Measurements from ENCODE around the gene PIK3CD. TPM values are rescaled to one million over a fixed set of nuclear protein-coding genes. Genes with fewer than 3 reads are reported as not detected.

The PIK3CD gene
- total and polyA plus RNA-seq, 2 of the 4 experiments (the other 2 are of a cell fraction), result 5.0 to 12.1 TPM

DNA sequence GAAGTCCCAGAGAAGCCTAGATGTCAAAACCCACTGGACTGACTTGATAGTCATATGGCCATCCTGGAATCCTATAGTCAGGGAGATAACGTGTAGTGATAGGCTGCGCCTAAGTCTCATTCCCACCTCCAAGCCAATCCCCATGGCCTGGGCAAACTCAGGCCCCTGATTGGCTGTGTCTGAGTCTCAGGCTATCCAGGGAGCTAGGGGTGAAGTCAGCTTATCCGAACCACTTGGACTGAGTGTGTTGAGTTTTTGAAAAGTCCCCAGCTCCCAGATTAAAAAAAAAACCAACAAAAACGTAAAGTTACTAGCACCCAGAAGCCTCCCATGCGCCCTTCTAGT lies 51.6 kb downstream of the PIK3CD start:
- Histone ChIP-seq H4K5ac (ENCODE audit: low read depth, low read length) (no peak overlapping the region), H3K9ac (ENCODE audit: low read depth, low read length) (no peak overlapping the region)

More for the DNA sequence above, 51.6 kb downstream of the PIK3CD start:
- no peak overlapping the region for H4K8ac ChIP-seq (ENCODE audit: low read depth in 2 of 2, low read length in 2 of 2)
- H3K27ac ChIP-seq (ENCODE audit: insufficient read depth, low read length), result no peak overlapping the region
- H3K9me1 ChIP-seq (ENCODE audit: insufficient read depth, low read length), result peaks cover 20% of the 10 kb centered on the region
- ChIA-PET CTCF (no interaction called here), POLR2A (ENCODE audit: unreplicated experiment) (no interaction called here)
- H4K91ac ChIP-seq (ENCODE audit: insufficient read depth, low read depth, low read length), result no peak overlapping the region
- no peak overlapping the region for H3K4me2 ChIP-seq (ENCODE audit: low read depth, low read length)
- no peaks in the 10 kb centered on the region for H3K36me3 ChIP-seq (ENCODE audit: control insufficient read depth, insufficient read depth, low read length)
- H2AK5ac ChIP-seq (ENCODE audit: low read depth, low read length), result no peak overlapping the region; the same call in 1 of the 2 replicates
- H3K4me3 ChIP-seq (ENCODE audit: insufficient read depth, low read depth, low read length), result no peak overlapping the region
- no peaks in the 10 kb centered on the region for H3K27me3 ChIP-seq (ENCODE audit: control insufficient read depth, insufficient read depth, low read length)
- H2AK9ac ChIP-seq (replicated peaks; ENCODE audit: low read depth, low read length, poor library complexity), result no peak overlapping the region
- intact Hi-C loops (cut with micrococcal nuclease), result no loop called here
- H3K14ac ChIP-seq (replicated peaks; ENCODE audit: low read depth, low read length), result no peak overlapping the region
- H4K20me1 ChIP-seq (ENCODE audit: insufficient read depth, low read length), result peaks cover 6% of the 10 kb centered on the region; the same call in 1 of the 2 replicates
- whole genome bisulfite sequencing, 2 experiments (ENCODE audit: extremely low coverage in 2 of 2, insufficient read length in 1 of 2), result no CpG with 5 or more reads among the region's 5 CpGs
- H2BK5ac ChIP-seq (ENCODE audit: low read depth, low read length, poor library complexity, severe bottlenecking), result no peak overlapping the region
- H3K9me3 ChIP-seq (ENCODE audit: control insufficient read depth, insufficient read depth, low read length), result no peaks in the 10 kb centered on the region
- H2BK20ac ChIP-seq (ENCODE audit: low read depth, low read length), result 0 out of 2 replicates have a peak overlapping the region, but pooled peaks have one; percentile 3
- H3K56ac ChIP-seq (ENCODE audit: extremely low read depth, insufficient read depth, low read length), result no peak overlapping the region
- no peak for ATAC-seq (ENCODE audit: low read depth)
- no TSS peak for BruUV-seq (replicated peaks)
- in situ Hi-C loops (cut with MboI; ENCODE audit: low sequenced_read_pairs), result no loop called here
- H2AFZ ChIP-seq (replicated peaks; ENCODE audit: low read length, poor library complexity), result no peak overlapping the region
- TF ChIP-seq FOS (IDR thresholded peaks at IDR 0.05; ENCODE audit: low read depth, low read length) (no peak), NFE2L2 (IDR thresholded peaks at IDR 0.05; ENCODE audit: low read depth, low read length) (no peak), MAFK (IDR thresholded peaks at IDR 0.05; ENCODE audit: low read depth, low read length) (no peak), RFX5 (IDR thresholded peaks at IDR 0.05; ENCODE audit: low read depth, low read length) (no peak), MXI1 (IDR thresholded peaks at IDR 0.05; ENCODE audit: borderline replicate concordance, low read depth, low read length) (no peak), POLR2A (IDR thresholded peaks at IDR 0.05; ENCODE audit: low read depth, low read length) (no peak), RCOR1 (IDR thresholded peaks at IDR 0.05; ENCODE audit: insufficient replicate concordance, low read length) (no peak), SMC3 (IDR thresholded peaks at IDR 0.05; ENCODE audit: low read depth, low read length) (no peak), CEBPB (IDR thresholded peaks at IDR 0.05; ENCODE audit: low read depth, low read length) (no peak), CHD1 (IDR thresholded peaks at IDR 0.05; ENCODE audit: low read depth, low read length) (no peak), RAD21 (IDR thresholded peaks at IDR 0.05; ENCODE audit: low read length) (no peak)
- TF ChIP-seq, protein P1, sequence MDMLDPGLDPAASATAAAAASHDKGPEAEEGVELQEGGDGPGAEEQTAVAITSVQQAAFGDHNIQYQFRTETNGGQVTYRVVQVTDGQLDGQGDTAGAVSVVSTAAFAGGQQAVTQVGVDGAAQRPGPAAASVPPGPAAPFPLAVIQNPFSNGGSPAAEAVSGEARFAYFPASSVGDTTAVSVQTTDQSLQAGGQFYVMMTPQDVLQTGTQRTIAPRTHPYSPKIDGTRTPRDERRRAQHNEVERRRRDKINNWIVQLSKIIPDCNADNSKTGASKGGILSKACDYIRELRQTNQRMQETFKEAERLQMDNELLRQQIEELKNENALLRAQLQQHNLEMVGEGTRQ (IDR thresholded peaks at IDR 0.05; ENCODE audit: low read depth, low read length), result no peak
- TF ChIP-seq, protein P2, sequence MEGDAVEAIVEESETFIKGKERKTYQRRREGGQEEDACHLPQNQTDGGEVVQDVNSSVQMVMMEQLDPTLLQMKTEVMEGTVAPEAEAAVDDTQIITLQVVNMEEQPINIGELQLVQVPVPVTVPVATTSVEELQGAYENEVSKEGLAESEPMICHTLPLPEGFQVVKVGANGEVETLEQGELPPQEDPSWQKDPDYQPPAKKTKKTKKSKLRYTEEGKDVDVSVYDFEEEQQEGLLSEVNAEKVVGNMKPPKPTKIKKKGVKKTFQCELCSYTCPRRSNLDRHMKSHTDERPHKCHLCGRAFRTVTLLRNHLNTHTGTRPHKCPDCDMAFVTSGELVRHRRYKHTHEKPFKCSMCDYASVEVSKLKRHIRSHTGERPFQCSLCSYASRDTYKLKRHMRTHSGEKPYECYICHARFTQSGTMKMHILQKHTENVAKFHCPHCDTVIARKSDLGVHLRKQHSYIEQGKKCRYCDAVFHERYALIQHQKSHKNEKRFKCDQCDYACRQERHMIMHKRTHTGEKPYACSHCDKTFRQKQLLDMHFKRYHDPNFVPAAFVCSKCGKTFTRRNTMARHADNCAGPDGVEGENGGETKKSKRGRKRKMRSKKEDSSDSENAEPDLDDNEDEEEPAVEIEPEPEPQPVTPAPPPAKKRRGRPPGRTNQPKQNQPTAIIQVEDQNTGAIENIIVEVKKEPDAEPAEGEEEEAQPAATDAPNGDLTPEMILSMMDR (conservative IDR thresholded peaks at IDR 0.05; ENCODE audit: low read depth, low read length), result no peak
- TF ChIP-seq, protein P3, sequence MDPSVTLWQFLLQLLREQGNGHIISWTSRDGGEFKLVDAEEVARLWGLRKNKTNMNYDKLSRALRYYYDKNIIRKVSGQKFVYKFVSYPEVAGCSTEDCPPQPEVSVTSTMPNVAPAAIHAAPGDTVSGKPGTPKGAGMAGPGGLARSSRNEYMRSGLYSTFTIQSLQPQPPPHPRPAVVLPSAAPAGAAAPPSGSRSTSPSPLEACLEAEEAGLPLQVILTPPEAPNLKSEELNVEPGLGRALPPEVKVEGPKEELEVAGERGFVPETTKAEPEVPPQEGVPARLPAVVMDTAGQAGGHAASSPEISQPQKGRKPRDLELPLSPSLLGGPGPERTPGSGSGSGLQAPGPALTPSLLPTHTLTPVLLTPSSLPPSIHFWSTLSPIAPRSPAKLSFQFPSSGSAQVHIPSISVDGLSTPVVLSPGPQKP (IDR thresholded peaks at IDR 0.05; ENCODE audit: borderline replicate concordance, low read depth, low read length), result no peak
- no peak overlapping the region for H3K18ac ChIP-seq (ENCODE audit: low read depth, low read length)
- no peak for DNase-seq
- H3K23ac ChIP-seq (ENCODE audit: low read depth, low read length), result no peak overlapping the region
- H2BK15ac ChIP-seq (ENCODE audit: low read depth, low read length), result no peak overlapping the region; the same call in 2 of the 3 replicates
- peaks cover 19 to 55% of the 10 kb centered on the region in 2 experiments for H3K79me1 ChIP-seq (ENCODE audit: low read depth in 1 of 2, low read length in 2 of 2)
- H3K4me1 ChIP-seq (ENCODE audit: control insufficient read depth, insufficient read depth, low read length), result peaks cover 12% of the 10 kb centered on the region
- dilution Hi-C loops (cut with HindIII; ENCODE audit: low sequenced_read_pairs, unreplicated experiment), result no loop called here
- H2BK120ac ChIP-seq (ENCODE audit: low read depth, low read length), result no peak overlapping the region
- no peak overlapping the region; the same call in 1 of the 2 replicates for H3K4ac ChIP-seq (ENCODE audit: low read depth, low read length)

Data from IMR-90 (cell line).